Measurements from ENCODE around the gene FGF12.
A peak's percentile ranks its signal among the peaks of the same experiment; 100 is the strongest.

FGF12 gene

DNA sequence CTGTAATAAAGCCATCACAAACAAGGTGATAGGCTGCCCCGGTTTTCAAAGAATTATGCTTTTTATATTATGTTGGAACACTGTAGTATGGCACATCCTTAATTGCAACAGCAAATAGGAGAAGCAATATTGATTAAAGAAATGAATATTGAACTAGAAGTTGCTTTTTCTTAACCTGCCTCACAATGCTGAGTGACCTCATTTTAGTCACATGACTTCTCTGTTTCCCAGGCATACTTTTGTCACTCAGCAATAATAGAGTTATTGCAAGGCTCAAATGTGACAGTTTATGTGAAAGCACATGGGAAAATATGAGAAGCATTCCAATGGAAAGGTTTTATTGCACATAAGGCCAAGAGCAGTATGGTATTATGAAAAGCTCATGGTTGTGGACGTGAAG is 400.7 kb downstream of the FGF12 start:
- no peak for DNase-seq

DNA sequence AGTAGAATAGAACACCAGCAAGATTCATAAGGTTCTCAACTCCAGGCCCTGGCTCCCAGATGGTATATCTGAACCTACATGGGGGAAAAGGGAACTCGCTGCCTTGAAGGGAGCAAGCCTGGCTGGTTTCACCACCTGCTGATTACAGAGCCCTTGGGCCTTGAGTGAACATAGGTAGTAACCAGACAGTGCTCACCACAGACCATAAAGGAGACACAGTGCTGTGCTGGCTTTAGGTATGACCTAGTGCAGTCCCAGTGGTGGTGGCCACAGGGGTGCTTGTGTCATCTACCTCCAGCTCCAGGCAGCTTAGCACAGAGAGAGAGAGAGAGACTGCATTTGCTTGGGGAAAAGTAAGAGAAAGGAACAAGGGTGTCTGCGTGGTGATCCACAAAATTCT is 409.8 kb downstream of the FGF12 start:
- no peak for DNase-seq

GRCh38 chr3:192313605-192314004 is 413.7 kb downstream of the FGF12 start:
- DNase-seq, result no peak

- peak; percentile 74 for DNase-seq
Measured at GRCh38 chr3:192307631-192308030, 419.7 kb downstream of the FGF12 start.

- DNase-seq, result peak; percentile 17
Measured at GRCh38 chr3:192303235-192303634, 424.1 kb downstream of the FGF12 start.

GRCh38 chr3:192302721-192303120 is 424.6 kb downstream of the FGF12 start:
- no peak for DNase-seq

GRCh38 chr3:192299921-192300320 is 427.4 kb downstream of the FGF12 start:
- DNase-seq, result no peak

GRCh38 chr3:192296845-192297244 is 430.5 kb downstream of the FGF12 start:
- DNase-seq, result no peak

GRCh38 chr3:192284443-192285072 is 442.8 kb downstream of the FGF12 start:
- no peak for DNase-seq

DNA sequence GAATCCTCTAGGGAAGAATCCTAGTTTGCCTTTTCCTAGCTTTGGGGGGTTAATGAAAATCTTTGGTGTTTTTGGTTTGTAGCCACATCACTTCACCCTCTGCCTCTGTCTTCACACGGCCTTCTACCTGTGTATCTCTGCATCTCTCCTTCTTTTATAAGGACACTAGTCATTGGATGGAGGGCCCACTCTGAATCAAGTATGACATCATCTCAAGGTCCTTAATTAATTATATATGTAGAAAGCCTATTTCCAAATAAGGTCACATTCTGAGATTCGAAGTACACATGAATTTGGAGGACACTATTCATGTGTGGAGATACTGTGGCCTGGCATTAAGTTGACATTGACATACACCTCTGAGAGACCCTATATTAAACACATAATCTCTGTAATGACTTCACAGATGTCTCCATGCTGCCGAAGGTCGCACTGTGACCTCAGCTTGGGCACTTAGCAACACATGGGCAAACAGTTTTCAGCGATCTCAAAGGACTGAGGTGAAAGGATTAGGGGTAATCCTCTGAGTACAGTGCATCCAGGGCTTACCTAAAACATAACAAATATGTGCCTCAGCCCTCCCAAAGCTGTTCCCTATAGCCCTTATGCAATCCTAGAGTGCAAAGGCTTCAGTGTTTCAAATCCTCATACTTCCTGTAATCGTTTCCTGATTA is 446.0 kb downstream of the FGF12 start:
- no peak for DNase-seq

GRCh38 chr3:192279664-192280063 is 447.7 kb downstream of the FGF12 start:
- DNase-seq, result no peak

DNA sequence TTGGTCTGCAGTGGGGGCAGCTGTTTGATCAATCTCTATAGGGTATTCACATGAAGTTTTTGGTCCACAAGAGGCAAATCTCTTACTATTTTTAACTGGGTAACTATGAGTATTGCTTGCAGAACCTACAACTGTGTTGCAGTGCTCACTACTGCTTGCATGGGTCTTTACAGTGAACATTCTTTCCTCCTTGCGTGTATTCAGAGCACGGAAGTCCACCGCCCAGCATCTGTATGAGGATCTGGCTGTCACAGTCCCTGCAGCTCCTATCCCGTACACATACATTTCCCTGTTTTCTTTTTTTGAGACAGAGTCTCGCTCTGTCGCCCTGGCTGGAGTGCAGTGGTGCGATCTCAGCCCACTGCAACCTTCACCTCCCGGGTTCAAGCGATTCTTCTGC is 449.9 kb downstream of the FGF12 start:
- DNase-seq, result no peak

- no peak for DNase-seq
Measured at GRCh38 chr3:192275741-192276355, 451.5 kb downstream of the FGF12 start.

DNA sequence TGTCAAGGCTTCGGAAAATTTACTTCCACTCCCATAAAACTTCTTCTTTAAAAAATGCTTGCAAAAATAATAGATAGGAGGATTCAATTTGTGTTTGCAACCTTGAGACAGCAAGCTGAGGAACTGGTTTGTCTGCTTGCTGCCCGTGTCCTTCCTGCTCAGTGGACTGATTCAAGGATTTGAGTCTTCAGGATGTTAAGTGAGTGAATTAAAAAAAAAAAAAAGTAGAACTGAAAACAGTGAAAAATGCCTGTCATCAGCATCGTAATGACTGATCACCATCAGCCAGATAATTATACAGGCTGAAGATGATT is 453.7 kb downstream of the FGF12 start:
- peak; percentile 35 for DNase-seq

DNA sequence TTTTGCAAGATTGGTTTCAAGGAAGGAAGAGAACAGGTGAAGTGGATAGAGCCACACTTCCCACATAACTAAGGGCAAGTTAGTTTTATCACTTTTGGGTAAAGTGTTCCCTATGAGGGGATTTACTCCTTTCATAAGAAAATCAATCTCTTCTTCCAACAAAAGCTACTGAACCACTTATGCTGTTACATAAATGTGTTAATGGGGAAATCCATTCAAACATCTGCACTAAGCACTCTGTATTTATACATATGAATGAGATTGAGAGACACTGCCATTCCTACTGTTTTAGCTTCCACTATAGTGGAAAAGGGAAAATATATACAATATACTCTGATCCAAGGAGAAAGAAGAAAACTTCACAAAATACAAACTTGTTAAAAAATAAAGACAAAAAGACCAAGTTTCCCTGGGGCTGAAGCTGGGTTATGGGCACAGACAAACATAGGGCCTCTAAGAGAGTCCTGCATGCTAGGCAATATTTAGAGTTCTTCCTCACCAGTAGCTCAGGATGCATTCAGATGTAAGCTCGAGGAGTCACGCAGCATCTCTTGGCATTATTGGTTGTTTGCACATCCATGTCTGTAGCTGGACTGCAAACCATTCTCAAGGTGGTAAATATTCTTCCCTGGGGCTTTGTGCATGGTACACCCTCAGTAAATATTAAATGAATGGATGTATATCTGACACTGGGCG is 454.2 kb downstream of the FGF12 start:
- no peak for DNase-seq

- DNase-seq, result no peak
Measured at GRCh38 chr3:192262001-192262400, 465.3 kb downstream of the FGF12 start.

GRCh38 chr3:192261135-192261534 is 466.2 kb downstream of the FGF12 start:
- no peak for DNase-seq

- DNase-seq, result no peak
Measured at GRCh38 chr3:192260116-192261010, 467.0 kb downstream of the FGF12 start.

- DNase-seq, result no peak
Measured at GRCh38 chr3:192259661-192260060, 467.7 kb downstream of the FGF12 start.

- no peak for DNase-seq
Measured at GRCh38 chr3:192258721-192259120, 468.6 kb downstream of the FGF12 start.

DNA sequence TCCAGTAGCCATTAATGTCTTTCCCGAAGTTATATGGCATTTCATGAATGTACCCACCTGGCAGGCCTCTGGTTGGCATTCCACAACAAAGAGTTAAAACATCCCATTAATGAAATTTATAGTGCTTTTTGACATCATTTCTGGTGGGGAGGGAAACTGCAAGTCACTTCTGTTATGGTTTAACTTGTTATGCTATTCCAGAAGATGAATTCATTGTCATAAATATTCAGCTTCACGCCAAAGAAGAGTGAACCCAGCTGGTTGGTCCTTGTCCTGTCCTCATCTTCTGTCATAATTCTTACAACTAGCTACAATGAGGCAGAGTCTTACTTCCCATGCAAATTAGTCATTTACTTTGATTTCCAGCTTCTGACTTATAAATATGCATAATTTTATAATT is 471.5 kb downstream of the FGF12 start:
- DNase-seq, result no peak

GRCh38 chr3:192253138-192253887 is 474.0 kb downstream of the FGF12 start:
- DNase-seq, result no peak
